ENCODE measurements around the gene SLC24A1. TPM values are rescaled to one million over a fixed set of nuclear protein-coding genes. Genes with fewer than 3 reads are reported as not detected.

Gene SLC24A1
- total RNA-seq (ENCODE audit: low replicate concordance), result 1.8 and 5.1 TPM in 2 replicates

DNA sequence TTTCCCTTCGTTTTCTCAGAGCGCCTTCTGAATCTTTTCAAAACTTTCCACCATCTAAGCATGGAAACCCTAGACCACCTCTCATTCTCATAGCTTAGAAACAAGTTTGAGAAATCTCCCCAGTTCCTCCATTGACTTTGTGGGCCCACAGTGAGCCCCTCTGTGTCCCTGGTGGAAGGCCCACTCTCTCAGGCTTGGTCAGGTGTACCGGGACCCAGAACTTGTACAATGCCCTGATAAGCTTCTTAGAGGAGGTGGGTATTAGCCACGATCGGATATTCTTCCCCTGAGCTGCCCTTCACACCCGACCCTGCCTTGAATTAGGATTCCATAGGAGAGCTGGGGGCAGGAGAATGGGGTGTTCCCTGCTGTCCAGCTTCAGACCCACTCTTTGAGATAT is at the start of gene SLC24A1:
TSS of gene SLC24A1 (plus strand) at position 301 of the 400 bp plus-strand sequence. CDS start 2,143 bp downstream, outside the sequence.

GRCh38 chr15:65610871-65611718 is 10.6 kb upstream of the SLC24A1 start, which contains the start of gene INTS14:
INTS14 (minus strand) TSS chr15:65611131; CDS start chr15:65607380, 3,751 bp downstream.

Other genes with a start within 250 kb of the SLC24A1 start
- not detected in 2 replicates for gene IGDCC3, start 243.9 kb upstream of the SLC24A1 start, total RNA-seq (ENCODE audit: low replicate concordance)
- gene IGDCC4, start 199.0 kb upstream of the SLC24A1 start, total RNA-seq (ENCODE audit: low replicate concordance), result 0.68 and 4.8 TPM in 2 replicates
- gene DPP8, start 104.2 kb upstream of the SLC24A1 start, total RNA-seq (ENCODE audit: low replicate concordance), result 28.3 and 38.3 TPM in 2 replicates
- 83.1 and 83.8 TPM in 2 replicates for gene HACD3, start 91.5 kb upstream of the SLC24A1 start, total RNA-seq (ENCODE audit: low replicate concordance)
- gene INTS14, start 10.8 kb upstream of the SLC24A1 start, total RNA-seq (ENCODE audit: low replicate concordance), result 23.3 and 23.4 TPM in 2 replicates
- 11.7 and 12.1 TPM in 2 replicates for gene DENND4A, start 170.4 kb downstream of the SLC24A1 start, total RNA-seq (ENCODE audit: low replicate concordance)
- gene RAB11A, start 247.6 kb downstream of the SLC24A1 start, total RNA-seq (ENCODE audit: low replicate concordance), result 127 and 264 TPM in 2 replicates